HG03060 (cell line): ENCODE data around the gene AK2.
"Not testable (repeated sequence)": the region's sequence is repeated elsewhere in the genome, so short reads cannot be mapped to it uniquely, and the experiment has no call there.

ENCODE experiments used
- ATAC-seq: cut with Tn5 transposase; IDR thresholded peaks from one replicate; pipeline ENCODE4 v1.9.1; 2021; ENCODE audit warnings: low read depth, moderate number of reproducible peaks; ENCODE audit not compliant: unreplicated experiment

Gene AK2

DNA sequence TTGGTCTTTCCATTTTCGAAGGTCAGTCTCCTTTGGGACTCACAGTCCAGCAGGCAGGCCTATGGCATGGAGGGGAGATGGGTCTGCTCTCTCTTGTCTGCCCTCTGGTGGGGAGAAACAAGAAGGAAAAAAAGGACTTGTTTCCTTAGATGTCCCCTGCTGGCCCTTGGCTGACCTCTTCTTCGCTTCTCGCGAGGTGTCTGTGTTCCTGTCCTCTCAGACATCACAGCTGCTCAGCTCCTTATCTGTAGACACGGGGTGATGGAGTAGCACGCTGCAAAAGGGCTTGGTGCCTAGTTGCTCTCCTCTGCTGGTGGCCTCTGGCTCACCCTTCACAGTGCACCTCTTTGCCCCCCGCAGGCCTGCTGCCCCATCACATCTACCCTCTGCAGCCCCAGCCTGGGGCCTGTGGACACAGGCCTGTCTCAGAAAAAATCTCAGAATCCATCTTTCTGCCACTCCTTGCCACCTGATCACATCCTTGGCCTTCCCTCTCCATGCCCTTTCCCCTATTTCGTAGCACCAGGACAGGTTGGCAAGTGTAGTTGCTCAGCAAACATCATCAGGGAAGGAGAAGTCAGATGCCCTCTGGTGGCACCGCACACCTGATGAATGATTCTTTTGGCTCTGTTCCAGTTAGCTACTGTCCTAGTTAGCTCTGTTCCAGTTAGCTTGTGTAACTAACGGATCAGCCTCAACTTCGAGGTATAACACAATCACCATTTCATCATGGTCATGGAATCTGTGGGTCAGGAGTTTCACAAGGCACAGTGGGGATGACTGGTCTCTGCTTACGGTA lies 18.7 kb upstream of the AK2 start:
- ATAC-seq = no peak

- no peak for ATAC-seq
Measured at GRCh38 chr1:33050221-33051076, 13.8 kb upstream of the AK2 start.

- no peak for ATAC-seq
Measured at GRCh38 chr1:33049371-33049770, 12.7 kb upstream of the AK2 start.

DNA sequence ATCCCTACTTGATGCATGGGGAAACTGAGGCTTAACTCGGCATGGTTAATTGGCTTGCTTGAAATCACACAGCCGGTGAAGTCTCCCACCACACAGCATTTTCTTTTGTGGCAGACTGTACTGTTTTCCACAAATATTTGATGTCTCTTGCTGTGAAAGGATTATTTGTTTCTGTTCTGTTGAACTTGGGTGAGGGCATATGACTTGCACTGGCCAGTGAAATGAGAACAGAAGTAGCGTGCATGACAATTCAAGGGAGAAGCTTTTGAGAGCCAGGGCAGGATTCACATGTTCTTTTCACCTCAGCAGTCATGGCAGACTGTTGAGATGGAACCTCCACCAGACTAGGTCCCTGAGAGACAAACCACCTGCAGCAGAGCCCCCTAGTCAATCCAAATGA lies 11.7 kb upstream of the AK2 start:
- no peak for ATAC-seq

GRCh38 chr1:33047839-33048305 lies 11.2 kb upstream of the AK2 start:
- ATAC-seq = no peak

- no peak for ATAC-seq
Measured at GRCh38 chr1:33047290-33047689, 10.6 kb upstream of the AK2 start.

- ATAC-seq = not testable (repeated sequence)
Measured at GRCh38 chr1:33046234-33046633, 9.6 kb upstream of the AK2 start.

- ATAC-seq = no peak
Measured at GRCh38 chr1:33045814-33046213, 9.1 kb upstream of the AK2 start.

DNA sequence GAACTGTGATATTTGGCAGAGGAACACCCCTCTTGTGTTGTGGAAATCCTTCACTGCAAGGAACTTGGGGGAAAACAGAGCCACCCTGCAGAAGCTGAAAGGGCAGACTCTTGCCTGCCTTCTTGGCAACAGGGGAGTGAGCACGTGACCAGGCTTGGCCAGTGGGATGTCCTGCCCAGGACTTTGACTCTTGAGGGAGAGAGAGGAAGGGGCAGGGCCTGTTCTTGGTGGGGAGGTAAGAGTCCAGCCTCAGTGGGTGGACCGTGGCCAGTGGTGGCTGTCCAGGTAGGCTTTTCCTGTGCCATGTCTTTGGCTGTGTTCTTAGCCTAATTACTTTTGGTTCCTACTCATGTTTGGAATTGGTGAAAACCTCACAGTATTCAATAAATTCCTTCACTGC lies 8.6 kb upstream of the AK2 start:
- ATAC-seq = no peak

DNA sequence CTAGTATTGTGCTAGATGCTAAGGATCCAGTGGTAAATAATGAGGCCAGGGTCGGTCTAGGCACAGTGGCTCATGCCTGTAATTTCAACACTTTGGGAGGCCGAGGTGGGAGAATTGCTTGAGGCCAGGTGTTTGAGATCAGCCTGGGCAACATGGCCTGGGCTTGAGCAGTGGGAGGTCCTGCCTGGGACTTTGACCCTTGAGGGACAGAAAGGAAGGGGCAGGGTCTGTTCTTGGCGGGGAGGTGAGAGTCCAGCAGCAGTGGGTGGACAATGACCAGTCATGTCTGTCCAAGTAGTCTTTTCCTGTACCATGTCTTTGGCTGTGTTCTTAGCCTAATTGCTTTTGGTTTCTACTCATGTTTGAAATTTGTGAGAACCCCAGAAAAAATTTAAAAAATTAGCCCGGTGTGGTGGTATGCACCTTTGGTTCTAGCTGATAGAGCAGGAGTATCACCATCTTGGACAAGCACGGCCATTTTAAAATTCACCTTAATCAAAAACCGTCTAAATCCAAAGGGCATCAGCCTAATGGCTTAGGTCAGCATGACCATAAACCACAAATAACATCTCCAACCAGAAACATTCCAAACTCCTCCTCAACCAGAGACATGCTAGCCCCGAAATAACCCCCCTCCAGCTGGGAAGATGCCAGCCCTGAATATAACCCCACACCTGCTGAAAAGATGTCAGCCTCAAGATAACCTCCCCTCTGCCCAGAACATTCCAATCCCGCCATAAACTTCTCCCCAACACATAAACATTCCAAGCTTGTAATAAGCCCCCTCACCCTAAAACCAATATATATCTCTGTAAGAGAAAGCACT lies 6.8 kb upstream of the AK2 start:
- no peak for ATAC-seq

DNA sequence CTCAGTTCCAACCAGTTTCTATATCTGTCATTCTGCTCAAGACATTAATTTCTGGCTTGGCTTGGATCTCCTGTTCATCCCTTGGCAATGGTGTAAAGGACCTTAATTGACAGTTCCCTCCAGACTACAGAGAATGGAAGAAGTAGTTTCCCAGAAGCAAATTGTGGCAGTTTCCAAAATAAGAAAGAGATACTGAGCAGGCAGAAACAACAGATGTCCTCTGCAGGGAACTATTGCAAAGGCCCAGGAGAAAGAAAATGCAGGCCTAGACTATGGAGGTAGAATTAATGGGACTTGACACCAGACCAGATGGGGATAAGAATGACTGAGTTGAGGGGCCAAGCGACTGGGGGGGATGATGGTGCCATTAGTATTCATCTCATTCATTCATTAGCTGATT lies 6.1 kb upstream of the AK2 start:
- ATAC-seq = no peak

DNA sequence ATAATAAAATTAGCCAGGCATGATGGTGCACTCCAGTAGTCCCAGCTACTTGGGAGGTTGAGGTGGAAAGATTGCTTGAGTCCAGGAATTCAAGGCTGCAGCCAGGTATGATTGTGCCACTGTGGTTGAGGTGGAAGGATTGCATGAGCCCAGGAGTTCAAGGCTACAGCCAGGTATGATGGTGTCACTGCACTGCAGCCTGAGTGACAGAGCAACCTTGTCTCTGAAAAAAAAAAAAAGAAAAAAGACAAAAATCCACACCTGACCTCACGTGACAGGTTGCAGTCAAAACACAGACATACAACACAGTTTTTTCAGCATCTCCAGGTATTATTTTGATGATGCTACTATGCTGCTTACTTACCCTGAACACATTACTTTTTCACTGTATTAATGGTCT lies 4.3 kb upstream of the AK2 start:
- ATAC-seq = no peak

GRCh38 chr1:33039840-33040239 lies 3.2 kb upstream of the AK2 start:
- no peak for ATAC-seq

- ATAC-seq = no peak
Measured at GRCh38 chr1:33036051-33036525, 595 bp downstream of the AK2 start.

DNA sequence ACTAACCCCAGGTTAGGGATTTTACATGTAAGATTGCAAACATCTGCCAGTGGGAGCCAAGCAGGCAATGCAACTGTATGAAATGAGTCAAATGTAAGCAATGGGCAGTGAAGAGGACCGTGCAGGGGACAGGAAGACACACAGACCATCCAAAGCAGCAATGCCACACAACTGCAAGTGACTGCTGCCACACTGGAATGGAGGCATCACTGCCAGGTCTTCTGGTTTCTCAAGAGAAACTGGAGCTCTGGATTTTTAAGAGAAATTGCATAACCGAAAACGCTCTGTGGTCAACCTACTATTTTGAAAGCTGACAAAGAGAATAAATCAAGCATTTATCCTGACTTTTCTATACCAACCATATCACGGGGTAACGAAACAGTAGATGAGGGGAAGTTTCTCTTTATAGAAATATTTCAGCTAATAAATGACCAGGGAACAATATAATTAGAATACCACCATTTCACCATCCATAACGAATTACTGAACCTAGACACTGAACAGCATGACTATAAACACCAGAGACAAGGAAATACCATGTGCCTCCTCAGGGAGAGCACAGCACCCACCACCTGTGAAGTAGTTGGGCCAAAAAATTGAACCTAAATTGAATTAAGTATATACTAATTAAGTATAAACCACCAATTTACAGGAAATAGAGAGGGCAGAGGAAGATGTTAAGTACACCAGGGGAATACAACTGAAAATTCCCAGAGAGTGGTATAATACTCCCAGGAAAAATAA lies 4.4 kb downstream of the AK2 start:
- ATAC-seq = no peak

DNA sequence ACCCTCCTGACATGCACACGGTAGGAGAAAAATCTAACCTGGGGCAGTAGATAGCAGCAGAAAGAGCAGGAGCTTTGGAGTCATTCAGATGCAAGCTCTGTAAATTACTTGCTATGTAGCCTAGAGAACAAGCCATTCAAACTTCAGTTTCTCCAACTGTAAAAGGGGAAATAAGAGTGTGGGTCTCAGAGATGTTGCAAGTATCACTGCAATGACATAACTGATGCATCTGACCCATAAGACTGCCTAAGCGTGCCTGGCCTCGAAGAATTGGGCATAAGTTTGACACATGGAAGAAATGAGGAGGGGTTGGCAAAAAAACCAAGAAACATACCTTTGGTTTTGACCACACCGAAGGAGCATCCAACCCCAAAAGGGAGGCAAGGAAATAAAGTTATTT lies 5.2 kb downstream of the AK2 start:
- no peak for ATAC-seq

- ATAC-seq = no peak
Measured at GRCh38 chr1:33030575-33030974, 6.1 kb downstream of the AK2 start.

DNA sequence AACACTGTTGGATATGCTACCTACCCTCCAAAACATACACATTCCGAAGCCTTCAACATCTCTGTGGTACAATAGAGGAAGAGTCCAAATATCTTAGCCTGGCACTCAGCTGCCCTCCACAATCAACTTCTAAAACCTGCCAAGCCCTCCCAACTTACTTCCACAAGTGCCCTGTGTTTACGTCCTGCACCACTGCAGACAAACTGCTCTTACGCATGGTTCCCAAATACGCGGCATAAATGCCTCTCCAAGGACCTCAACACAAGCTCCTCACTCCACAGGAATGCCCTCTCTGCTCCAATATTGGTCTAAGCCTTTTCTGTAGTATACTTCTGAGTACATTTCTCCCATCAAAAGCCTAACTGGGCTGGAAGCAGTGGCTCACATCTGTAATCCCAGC lies 6.8 kb downstream of the AK2 start:
- no peak for ATAC-seq

GRCh38 chr1:33029209-33029608 lies 7.5 kb downstream of the AK2 start:
- ATAC-seq = no peak

DNA sequence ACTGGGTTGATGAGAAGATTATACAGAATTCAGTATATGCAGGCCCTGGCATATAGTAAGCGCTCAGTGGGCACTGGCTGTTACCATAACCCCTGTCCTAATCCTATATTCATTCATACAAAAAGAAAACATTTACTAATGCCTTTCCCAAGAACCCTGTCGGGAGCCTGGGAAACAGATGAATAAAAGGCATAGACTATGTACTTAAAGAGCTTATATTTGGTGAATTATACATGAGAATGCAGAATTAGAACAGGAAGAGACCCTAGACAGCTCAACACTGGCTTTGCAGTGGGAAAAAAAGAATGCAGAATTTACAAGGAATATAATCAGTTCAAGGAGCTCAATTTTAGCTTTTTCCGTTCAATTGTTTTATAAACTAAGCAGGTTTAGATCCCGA lies 10.9 kb downstream of the AK2 start:
- no peak for ATAC-seq
